Retinal pigment epithelial cell (primary cell): ENCODE data around the gene HIPK2.

Experiments
- DNase-seq: peaks from one replicate; pipeline ENCODE4 v3.0.0-alpha.2; 2010; ENCODE audit warnings: low read depth
- H3K4me3 ChIP-seq: 2 replicates; pipeline ENCODE4 v1.5.1; 2011; ENCODE audit warnings: mild to moderate bottlenecking, low read length, control low read depth, moderate library complexity
- TF ChIP-seq, protein P1 (sequence below): conservative IDR thresholded peaks from 2 replicates; pipeline ENCODE4 v1.5.1; 2011; ENCODE audit warnings: low read depth, low read length, control low read depth, inconsistent platforms

The HIPK2 gene

DNA sequence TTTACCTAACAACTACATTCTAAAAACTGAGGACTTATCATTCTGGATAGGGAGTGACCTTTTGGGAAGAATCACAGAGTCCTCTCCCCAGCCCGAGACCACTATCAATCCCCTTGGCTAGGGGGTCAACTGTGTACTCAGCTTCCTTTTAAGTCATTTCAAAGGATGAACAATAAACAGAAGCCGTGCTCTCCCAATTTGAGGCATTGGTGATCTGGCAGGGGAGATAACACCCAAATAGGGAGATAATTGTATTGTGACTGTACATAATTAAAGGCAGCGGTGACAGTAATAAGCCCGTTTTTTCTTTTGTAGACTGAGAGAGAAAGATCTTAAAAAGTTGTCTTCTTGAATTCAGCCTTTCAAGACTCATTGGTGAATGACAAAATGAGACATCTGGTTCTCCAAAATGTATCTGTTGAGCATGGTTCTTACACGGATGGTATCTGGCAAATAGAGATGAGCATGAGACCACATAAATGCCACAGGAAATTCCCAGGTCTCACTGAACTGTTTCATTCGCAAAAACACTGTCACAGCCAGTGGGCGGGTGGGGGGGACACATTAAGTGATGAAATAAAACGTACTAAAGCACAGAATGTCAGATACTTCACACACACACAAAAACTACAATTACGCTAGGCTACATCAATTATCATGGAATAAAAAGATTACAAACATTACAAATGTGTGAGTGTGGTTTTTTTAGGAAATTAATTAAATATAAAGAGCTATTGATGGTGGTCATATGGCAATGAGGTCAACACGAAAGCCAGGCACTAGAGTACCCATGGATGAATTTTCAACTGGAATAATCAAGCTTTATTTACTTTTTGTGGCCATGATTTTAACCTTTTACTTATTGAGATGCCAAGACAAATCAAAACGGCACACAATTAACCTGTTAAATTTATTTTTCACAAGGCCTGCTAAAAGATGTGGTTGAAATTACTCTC is 108.4 kb downstream of the HIPK2 start:
- H3K4me3 ChIP-seq, result no peak overlapping the region
- TF ChIP-seq, protein P1, sequence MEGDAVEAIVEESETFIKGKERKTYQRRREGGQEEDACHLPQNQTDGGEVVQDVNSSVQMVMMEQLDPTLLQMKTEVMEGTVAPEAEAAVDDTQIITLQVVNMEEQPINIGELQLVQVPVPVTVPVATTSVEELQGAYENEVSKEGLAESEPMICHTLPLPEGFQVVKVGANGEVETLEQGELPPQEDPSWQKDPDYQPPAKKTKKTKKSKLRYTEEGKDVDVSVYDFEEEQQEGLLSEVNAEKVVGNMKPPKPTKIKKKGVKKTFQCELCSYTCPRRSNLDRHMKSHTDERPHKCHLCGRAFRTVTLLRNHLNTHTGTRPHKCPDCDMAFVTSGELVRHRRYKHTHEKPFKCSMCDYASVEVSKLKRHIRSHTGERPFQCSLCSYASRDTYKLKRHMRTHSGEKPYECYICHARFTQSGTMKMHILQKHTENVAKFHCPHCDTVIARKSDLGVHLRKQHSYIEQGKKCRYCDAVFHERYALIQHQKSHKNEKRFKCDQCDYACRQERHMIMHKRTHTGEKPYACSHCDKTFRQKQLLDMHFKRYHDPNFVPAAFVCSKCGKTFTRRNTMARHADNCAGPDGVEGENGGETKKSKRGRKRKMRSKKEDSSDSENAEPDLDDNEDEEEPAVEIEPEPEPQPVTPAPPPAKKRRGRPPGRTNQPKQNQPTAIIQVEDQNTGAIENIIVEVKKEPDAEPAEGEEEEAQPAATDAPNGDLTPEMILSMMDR, result no peak
- no peak for DNase-seq

DNA sequence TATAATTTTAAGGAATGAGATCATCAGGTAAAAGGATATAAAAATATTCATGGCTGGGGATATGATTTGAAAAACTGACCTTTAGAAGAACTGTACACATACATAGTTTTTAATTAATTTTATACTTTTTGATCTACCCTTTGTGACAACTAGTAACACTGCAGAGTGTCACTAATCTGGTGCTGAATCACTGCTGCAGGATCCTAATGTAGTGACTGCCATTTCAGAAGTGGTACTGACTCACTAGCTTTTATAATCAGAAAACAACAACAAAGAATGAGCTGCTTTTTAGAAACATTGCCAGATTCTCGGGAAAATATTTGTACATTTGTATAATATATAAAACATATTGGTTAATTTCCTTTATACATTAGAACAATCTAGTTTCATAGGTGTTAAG is 110.4 kb downstream of the HIPK2 start:
- no peak overlapping the region for H3K4me3 ChIP-seq
- no peak for DNase-seq
- TF ChIP-seq, protein P1, result no peak

DNA sequence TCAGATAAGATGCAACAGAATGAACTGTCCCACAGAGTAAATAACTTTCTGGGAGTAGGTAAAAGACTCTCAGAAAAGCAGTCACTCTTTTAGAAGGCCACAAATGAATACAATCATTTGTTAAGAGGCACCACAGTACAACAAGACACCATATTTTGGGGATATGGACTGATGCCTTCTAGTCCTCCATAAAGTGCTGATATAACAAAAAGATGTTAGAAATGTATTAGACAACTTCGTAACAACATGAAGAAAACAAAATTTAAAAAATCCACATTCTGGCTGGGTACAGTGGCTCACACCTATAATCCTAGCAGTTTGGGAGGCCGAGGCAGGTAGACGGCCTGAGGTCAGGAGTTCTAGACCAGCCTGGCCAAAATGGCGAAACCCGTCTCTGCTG is 111.3 kb downstream of the HIPK2 start:
- no peak overlapping the region for H3K4me3 ChIP-seq
- TF ChIP-seq, protein P1, result no peak
- no peak for DNase-seq

DNA sequence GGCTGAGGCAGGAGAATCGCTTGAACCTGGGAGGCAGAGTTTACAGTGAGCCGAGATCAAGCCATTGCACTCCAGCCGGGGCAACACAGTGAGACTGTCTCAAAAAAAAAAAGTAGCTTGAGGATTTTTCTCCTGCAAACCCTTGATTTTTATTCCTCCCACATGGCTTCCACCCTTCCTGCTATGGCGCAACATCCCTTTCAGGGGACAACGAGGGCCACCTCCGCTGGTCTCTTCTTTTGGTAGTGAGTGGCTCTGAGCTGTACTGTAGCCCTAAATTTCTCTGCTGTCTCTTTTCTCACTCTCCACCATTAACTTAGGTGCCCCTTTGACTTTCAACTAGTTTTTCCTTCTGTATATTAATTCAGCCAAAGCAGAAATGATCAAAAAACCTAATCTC is 113.4 kb downstream of the HIPK2 start:
- DNase-seq, result no peak
- TF ChIP-seq, protein P1, result no peak
- no peak overlapping the region for H3K4me3 ChIP-seq

DNA sequence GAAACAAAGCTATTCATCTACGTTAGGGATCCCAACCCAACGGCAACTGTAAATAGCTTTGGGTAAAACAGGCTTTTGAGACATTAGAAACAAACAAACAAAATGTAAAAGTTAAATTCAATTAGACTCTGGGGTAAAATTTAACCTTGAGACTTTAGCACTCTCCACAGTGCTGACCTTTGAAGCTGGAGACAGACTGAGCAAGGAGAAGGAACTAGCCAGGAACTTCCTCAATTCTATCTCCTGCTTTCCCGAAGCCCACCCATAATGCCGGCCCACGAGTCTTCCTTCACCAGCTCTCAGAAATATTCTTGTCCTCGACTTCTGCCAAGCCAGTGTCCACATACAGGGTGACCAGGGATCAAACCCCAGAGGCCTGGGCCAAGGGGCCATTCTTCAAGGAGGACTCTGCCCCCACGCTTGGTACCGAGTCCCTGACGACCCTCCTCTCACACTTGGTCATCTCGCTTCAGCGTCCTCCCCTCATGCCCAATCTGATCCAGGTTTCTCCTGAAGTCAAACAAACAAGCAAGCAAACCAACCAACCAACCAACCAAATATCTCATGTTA is 114.1 kb downstream of the HIPK2 start:
- TF ChIP-seq, protein P1, result no peak
- no peak for DNase-seq
- no peak overlapping the region for H3K4me3 ChIP-seq

DNA sequence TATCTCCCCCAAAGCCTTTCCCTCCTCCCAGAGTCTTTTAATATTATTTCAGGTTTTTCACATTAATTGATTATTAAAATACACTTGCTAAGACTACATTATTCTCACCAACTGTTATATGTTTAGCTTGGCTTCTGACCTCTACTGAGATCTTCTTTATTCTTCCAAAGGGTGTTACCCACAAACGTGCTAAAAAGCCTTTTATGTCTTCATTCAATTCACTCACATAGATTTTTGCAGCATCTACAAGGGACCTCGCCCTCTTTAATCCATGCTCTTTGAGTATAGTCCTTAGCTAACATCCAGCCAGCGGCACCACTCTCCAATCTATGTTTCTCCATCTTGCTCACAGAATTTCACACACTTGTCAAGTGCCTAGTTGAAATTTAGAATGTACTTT is 115.9 kb downstream of the HIPK2 start:
- TF ChIP-seq, protein P1, result no peak
- no peak overlapping the region for H3K4me3 ChIP-seq
- DNase-seq, result no peak

DNA sequence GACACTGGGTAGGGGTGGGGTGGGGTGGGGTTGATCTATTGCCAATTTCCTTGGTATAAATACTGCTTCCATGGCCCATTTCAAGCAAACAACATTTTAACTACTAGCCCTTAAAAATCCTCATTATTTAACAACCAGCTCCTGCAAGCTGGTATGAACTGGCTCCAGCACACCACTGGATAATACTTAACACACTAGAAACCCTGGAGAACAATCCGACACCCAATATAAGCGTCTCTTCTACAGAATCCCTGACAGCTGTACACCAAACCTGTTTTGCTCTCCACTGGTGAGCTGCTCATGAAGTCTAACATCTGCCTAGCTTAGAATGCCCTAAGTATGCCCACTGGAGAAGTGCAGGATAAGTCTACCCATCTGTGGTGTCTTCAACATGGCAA is 116.8 kb downstream of the HIPK2 start:
- no peak overlapping the region for H3K4me3 ChIP-seq
- no peak for DNase-seq
- TF ChIP-seq, protein P1, result no peak
